Activated CD4-positive, alpha-beta memory T cell treated with anti-CD3 and anti-CD28 coated beads for 36 hours (primary cell): ENCODE measurements around the gene MFN2. TPM values are rescaled to one million over a fixed set of nuclear protein-coding genes. Genes with fewer than 3 reads are reported as not detected.

ENCODE experiments used
- CTCF ChIA-PET: fragments of 350-600 bp; sonication (Branson Sonifier 250); formaldehyde crosslinking; loops from one replicate; lab custom pipeline; 2021; ENCODE audit warnings: antibody characterized with exemption, inconsistent platforms; lab: Charles Lee
- POLR2A ChIA-PET: fragments of 350-600 bp; sonication (Branson Sonifier 250); formaldehyde crosslinking; loops from one replicate; lab custom pipeline; 2021; ENCODE audit warnings: antibody characterized with exemption; lab: Charles Lee
- DNase-seq: peaks from one replicate; pipeline ENCODE4 v3.0.0-alpha.2; 2020
- H3K27ac Mint-ChIP-seq: one replicate; pipeline ENCODE4 v1.8.0; 2021; ENCODE audit warnings: mixed read lengths
- H3K27me3 Mint-ChIP-seq: one replicate; pipeline ENCODE4 v1.8.0; 2021; ENCODE audit warnings: mixed read lengths
- H3K36me3 Mint-ChIP-seq: one replicate; pipeline ENCODE4 v1.8.0; 2021; ENCODE audit warnings: mixed read lengths
- H3K4me1 Mint-ChIP-seq: one replicate; pipeline ENCODE4 v1.8.0; 2021; ENCODE audit warnings: low read depth, mixed read lengths
- H3K4me3 Mint-ChIP-seq: one replicate; pipeline ENCODE4 v1.8.0; 2021; ENCODE audit warnings: mild to moderate bottlenecking, mixed read lengths
- H3K9me3 Mint-ChIP-seq: one replicate; pipeline ENCODE4 v1.8.0; 2021; ENCODE audit warnings: mixed read lengths
- intact Hi-C: fragments of 100-400 bp; cut with micrococcal nuclease; formaldehyde crosslinking; loops from one replicate; pipeline ENCODE4 v1.15.1; 2023
- total RNA-seq, 2 experiments: library from RNA; stranded (reverse); gene quantifications; one replicate each; pipeline ENCODE4 v1.2.3, GENCODE V29; 2021

The MFN2 gene
- total RNA-seq, 2 experiments from 2014 or later, result 52.0 to 58.1 TPM

DNA sequence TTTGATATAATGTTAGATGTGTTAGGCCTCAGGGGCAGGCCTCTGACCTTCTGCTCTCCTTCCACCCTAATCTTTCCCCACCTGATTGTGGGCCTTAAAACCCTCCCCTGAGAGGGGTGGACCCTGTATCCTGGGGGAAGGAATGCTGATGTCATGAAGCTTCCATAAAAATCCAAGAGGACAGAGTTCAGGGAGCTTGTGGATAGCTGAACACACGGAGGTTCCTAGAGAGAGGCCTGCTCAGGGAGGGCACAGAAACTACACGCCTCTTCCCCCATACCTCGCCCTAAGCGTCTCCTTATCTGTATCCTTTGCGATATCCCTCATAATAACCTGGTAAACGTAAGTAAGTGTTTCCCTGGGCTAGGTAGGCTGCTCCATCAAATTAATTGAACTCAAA is 4.3 kb downstream of the MFN2 start:
- intact Hi-C loops, result no loop called here
- ChIA-PET CTCF (no interaction called here), POLR2A (no interaction called here)
- H3K27ac Mint-ChIP-seq, result no peak overlapping the region
- peaks cover 42% of the 10 kb centered on the region for H3K4me1 Mint-ChIP-seq
- no peak overlapping the region for H3K4me3 Mint-ChIP-seq
- H3K9me3 Mint-ChIP-seq, result no peaks in the 10 kb centered on the region
- peaks cover 24% of the 10 kb centered on the region for H3K36me3 Mint-ChIP-seq
- no peak for DNase-seq
- H3K27me3 Mint-ChIP-seq, result no peaks in the 10 kb centered on the region

DNA sequence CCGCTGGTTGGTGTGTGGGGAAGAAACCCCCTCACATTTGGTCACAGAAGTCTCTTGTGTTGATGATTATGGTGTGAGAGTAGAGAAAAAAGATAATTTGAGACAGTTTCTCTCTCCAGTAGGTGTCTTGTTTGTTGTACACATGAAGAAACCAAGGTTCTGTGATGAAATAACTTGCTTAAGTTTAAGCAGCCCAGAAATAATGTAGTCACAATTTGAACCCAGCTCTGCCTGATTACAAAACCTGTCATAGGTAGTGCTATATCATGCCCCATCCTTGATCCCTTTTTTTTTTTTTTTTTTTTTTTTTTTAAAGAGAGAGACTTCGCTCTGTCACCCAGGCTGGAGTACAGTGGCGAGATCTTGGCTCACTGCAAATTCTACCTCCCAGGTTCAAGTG is 4.9 kb downstream of the MFN2 start:
- H3K27ac Mint-ChIP-seq, result no peak overlapping the region
- DNase-seq, result no peak
- H3K4me3 Mint-ChIP-seq, result no peak overlapping the region
- no peaks in the 10 kb centered on the region for H3K9me3 Mint-ChIP-seq
- POLR2A ChIA-PET, result no interaction called here
- CTCF ChIA-PET, result no interaction called here
- peaks cover 27% of the 10 kb centered on the region for H3K36me3 Mint-ChIP-seq
- peaks cover 39% of the 10 kb centered on the region for H3K4me1 Mint-ChIP-seq
- intact Hi-C loops, result no loop called here
- no peaks in the 10 kb centered on the region for H3K27me3 Mint-ChIP-seq

GRCh38 chr1:11985851-11986250 is 5.6 kb downstream of the MFN2 start:
- Mint-ChIP-seq H3K27me3 (no peaks in the 10 kb centered on the region), H3K9me3 (no peaks in the 10 kb centered on the region), H3K4me1 (peaks cover 35% of the 10 kb centered on the region), H3K4me3 (no peak overlapping the region), H3K27ac (no peak overlapping the region), H3K36me3 (peaks cover 34% of the 10 kb centered on the region)
- ChIA-PET CTCF (no interaction called here), POLR2A (no interaction called here)
- DNase-seq, result no peak
- intact Hi-C loops, result no loop called here

DNA sequence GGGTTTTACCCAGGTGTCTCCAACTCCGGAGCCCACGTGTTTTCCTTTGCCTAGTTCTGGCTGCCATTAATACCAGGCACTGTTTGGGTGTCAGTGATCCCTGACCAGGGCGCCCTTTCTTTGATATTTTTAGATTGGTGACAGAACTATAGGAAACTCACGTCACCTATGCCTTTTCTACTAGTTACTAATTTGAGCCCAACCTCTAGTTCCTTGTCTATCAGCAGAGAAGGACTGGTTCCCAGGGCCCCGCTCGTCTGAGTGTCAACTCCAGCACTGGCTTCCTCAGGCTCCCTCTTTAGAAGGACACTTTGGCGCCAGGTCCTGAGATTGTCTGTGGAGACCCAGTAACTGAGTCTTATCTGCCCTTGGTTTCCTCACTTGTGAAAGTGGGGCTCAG is 9.4 kb downstream of the MFN2 start:
- peaks cover 40% of the 10 kb centered on the region for H3K36me3 Mint-ChIP-seq
- intact Hi-C loops, result no loop called here

GRCh38 chr1:11990303-11991032 is 10.2 kb downstream of the MFN2 start:
- Mint-ChIP-seq H3K27ac (no peak overlapping the region), H3K36me3 (peaks cover 42% of the 10 kb centered on the region), H3K4me3 (no peak overlapping the region), H3K4me1 (peaks cover 3% of the 10 kb centered on the region), H3K27me3 (no peaks in the 10 kb centered on the region), H3K9me3 (no peaks in the 10 kb centered on the region)
- intact Hi-C loops, result no loop called here
- no peak for DNase-seq
- CTCF ChIA-PET, result no interaction called here
- POLR2A ChIA-PET, result no interaction called here

More for the DNA sequence above, 9.4 kb downstream of the MFN2 start:
- ChIA-PET POLR2A (no interaction called here), CTCF (no interaction called here)
- H3K27ac Mint-ChIP-seq, result no peak overlapping the region
- DNase-seq, result no peak
- no peak overlapping the region for H3K4me3 Mint-ChIP-seq
- H3K4me1 Mint-ChIP-seq, result peaks cover 6% of the 10 kb centered on the region
- H3K9me3 Mint-ChIP-seq, result no peaks in the 10 kb centered on the region
- no peaks in the 10 kb centered on the region for H3K27me3 Mint-ChIP-seq

- intact Hi-C loops, result no loop called here
- CTCF ChIA-PET, result interaction anchor here (1.1 kb wide), 1 partner anchor 10 kb away, joined by 3 read pairs; no protein-coding TSS in a partner anchor
- H3K9me3 Mint-ChIP-seq, result no peaks in the 10 kb centered on the region
- H3K27ac Mint-ChIP-seq, result no peak overlapping the region
- DNase-seq, result no peak
- no peak overlapping the region for H3K4me3 Mint-ChIP-seq
- peaks cover 48% of the 10 kb centered on the region for H3K36me3 Mint-ChIP-seq
- H3K4me1 Mint-ChIP-seq, result no peaks in the 10 kb centered on the region
- no peaks in the 10 kb centered on the region for H3K27me3 Mint-ChIP-seq
- POLR2A ChIA-PET, result interaction anchor here (0.9 kb wide), 1 partner anchor 82 kb away, joined by 3 read pairs; no protein-coding TSS in a partner anchor
Observed at GRCh38 chr1:11991969-11992676, 11.9 kb downstream of the MFN2 start.

DNA sequence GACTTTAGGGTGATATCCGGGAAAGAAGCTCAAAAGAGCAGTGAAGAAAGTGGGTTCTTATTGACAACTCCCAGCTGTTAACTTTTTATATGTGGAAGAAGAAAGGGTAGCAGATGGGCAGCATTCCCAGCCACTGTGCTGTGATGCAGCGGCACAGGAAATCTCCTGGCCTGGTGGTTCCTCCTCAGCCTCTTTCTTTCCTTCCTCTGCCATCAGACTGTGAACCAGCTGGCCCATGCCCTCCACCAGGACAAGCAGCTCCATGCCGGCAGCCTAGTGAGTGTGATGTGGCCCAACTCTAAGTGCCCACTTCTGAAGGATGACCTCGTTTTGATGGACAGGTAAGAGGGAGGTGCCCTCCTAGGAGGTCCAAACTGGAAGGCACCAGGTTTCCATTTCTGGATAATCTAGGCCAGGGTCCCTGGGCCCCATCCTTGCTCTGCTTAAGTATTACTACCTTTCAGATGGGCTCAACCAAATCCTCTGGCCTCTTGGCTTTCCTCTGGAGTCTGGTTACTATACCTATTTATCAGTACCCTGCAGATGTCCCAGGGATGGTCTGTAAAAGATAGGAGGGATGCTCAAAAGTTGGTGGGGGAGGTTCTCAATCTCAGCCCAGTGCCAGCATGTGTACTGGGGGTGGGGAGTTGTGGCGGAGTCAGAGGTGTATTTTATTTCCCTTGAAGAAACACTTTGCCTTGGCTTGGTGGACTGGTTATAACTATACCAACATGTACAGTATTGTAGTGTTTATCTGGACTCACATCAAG is 17.0 kb downstream of the MFN2 start:
- H3K27me3 Mint-ChIP-seq, result no peaks in the 10 kb centered on the region
- H3K9me3 Mint-ChIP-seq, result no peaks in the 10 kb centered on the region
- DNase-seq, result no peak
- no peaks in the 10 kb centered on the region for H3K4me1 Mint-ChIP-seq
- ChIA-PET CTCF (interaction anchor here (0.6 to 1.3 kb wide), 3 partner anchors 33 to 278 kb away, joined by 3 to 4 read pairs (median 3); no protein-coding TSS in a partner anchor), POLR2A (no interaction called here)
- peaks cover 42% of the 10 kb centered on the region for H3K36me3 Mint-ChIP-seq
- H3K27ac Mint-ChIP-seq, result no peak overlapping the region
- H3K4me3 Mint-ChIP-seq, result no peak overlapping the region
- intact Hi-C loops, result no loop called here

DNA sequence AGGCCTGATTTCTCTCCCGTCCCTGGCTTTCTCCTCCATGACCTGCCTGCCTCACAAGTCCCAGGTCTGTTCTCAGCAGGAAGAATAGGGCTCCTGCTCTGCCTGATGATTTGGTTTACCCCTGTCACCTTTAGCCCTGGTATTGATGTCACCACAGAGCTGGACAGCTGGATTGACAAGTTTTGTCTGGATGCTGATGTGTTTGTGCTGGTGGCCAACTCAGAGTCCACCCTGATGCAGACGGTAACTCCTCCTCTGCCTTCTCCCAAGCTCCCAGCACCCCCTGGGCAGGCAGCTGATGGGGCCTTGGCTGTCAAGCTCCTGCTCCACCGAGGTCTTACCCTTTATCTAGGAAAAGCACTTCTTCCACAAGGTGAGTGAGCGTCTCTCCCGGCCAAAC is 18.4 kb downstream of the MFN2 start:
- H3K36me3 Mint-ChIP-seq, result peaks cover 52% of the 10 kb centered on the region
- H3K27ac Mint-ChIP-seq, result no peak overlapping the region
- ChIA-PET CTCF (no interaction called here), POLR2A (no interaction called here)
- H3K9me3 Mint-ChIP-seq, result no peaks in the 10 kb centered on the region
- H3K27me3 Mint-ChIP-seq, result no peaks in the 10 kb centered on the region
- intact Hi-C loops, result no loop called here
- no peak overlapping the region for H3K4me3 Mint-ChIP-seq
- no peak for DNase-seq
- no peaks in the 10 kb centered on the region for H3K4me1 Mint-ChIP-seq

DNA sequence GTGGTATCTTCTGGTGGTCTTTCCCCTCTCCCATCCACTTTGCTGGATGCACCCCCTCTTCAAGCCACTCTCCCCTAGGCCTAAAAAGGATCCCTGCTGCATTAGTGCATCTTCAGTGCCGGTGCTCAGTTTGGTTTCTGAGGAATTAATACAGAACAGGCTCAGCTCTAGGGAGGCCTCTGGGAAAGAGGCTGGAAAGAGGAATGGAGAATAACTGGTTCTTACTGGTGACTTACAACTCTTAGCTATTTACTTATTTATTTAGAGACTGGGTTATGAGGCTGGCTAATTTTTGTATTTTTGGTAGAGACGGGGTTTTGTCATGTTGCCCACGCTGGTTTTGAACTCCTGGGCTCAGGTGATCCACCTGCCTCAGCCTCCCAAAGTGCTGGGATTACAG is 19.0 kb downstream of the MFN2 start:
- Mint-ChIP-seq H3K27ac (no peak overlapping the region), H3K9me3 (no peaks in the 10 kb centered on the region), H3K4me3 (no peak overlapping the region), H3K4me1 (peaks cover 1% of the 10 kb centered on the region), H3K27me3 (no peaks in the 10 kb centered on the region), H3K36me3 (peaks cover 57% of the 10 kb centered on the region)
- ChIA-PET CTCF (interaction anchor here (2.7 kb wide), 1 partner anchor 80 kb away, joined by 11 read pairs; no protein-coding TSS in a partner anchor), POLR2A (no interaction called here)
- no peak for DNase-seq
- intact Hi-C loops, result no loop called here

DNA sequence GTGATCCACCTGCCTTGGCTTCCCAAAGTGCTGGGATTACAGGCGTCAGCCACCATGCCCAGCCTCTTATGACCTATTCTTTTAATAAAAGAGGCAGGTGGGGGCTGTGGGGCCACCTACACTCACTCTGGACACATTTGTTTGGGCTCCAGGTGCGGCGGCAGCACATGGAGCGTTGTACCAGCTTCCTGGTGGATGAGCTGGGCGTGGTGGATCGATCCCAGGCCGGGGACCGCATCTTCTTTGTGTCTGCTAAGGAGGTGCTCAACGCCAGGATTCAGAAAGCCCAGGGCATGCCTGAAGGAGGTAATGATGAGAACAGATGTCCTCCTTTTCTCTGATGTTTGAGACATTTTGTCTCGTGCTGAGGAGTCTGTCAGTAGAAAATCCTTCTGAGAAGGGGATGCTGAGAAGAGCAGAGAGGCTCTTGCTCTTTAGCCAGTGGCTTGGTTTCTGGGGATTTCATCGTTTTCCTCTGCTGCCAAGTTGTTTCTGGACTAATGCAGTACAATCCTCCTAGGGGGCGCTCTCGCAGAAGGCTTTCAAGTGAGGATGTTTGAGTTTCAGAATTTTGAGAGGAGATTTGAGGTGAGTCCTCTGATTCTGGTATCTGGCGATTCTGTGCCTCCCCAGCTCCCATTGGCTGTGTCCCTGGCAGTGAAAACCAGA is 21.1 kb downstream of the MFN2 start:
- intact Hi-C loops, result loop anchor here (1.0 kb wide), 2 partner anchors 46 to 78 kb away; no protein-coding TSS in a partner anchor
- peaks cover 65% of the 10 kb centered on the region for H3K36me3 Mint-ChIP-seq
- POLR2A ChIA-PET, result interaction anchor here (1.2 kb wide), 1 partner anchor 93 kb away, joined by 3 read pairs; no protein-coding TSS in a partner anchor
- no peaks in the 10 kb centered on the region for H3K9me3 Mint-ChIP-seq
- no peak overlapping the region for H3K4me3 Mint-ChIP-seq
- CTCF ChIA-PET, result interaction anchor here (0.7 to 2.8 kb wide), 4 partner anchors 10 to 78 kb away, joined by 3 to 13 read pairs (median 8); no protein-coding TSS in a partner anchor
- H3K27ac Mint-ChIP-seq, result peak overlapping the region; percentile 60
- DNase-seq, result peak; percentile 79
- peaks cover 3% of the 10 kb centered on the region for H3K4me1 Mint-ChIP-seq
- no peaks in the 10 kb centered on the region for H3K27me3 Mint-ChIP-seq

DNA sequence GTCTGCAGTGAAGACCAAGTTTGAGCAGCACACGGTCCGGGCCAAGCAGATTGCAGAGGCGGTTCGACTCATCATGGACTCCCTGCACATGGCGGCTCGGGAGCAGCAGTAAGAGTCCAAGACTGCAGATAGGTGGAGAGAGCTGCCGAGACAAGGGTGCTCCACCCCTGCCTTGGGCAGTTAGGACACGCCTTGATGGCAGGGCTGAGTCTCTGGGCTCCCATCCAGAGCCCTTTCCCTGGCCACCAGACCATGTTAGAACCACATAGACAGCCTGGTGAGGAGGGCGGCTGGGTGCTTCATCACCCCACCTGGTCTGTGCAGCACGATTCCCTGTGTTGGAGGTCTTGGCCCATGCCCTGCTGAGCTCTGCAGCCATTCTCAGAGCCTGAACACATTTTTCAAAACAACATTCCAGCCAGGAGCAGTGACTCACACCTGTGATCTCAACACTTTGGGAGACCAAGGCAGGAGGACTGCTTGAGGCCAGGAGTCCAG is 21.8 kb downstream of the MFN2 start:
- Mint-ChIP-seq H3K27ac (peak overlapping the region; percentile 60), H3K27me3 (no peaks in the 10 kb centered on the region), H3K36me3 (peaks cover 64% of the 10 kb centered on the region), H3K4me3 (no peak overlapping the region), H3K4me1 (peaks cover 3% of the 10 kb centered on the region), H3K9me3 (no peaks in the 10 kb centered on the region)
- ChIA-PET POLR2A (interaction anchor here (1.2 kb wide), 1 partner anchor 94 kb away, joined by 3 read pairs; no protein-coding TSS in a partner anchor), CTCF (interaction anchor here (0.7 to 2.8 kb wide), 5 partner anchors 8 to 98 kb away, joined by 3 to 13 read pairs (median 4); no protein-coding TSS in a partner anchor)
- DNase-seq, result no peak
- intact Hi-C loops, result loop anchor here (1.0 kb wide), 2 partner anchors 45 to 77 kb away; no protein-coding TSS in a partner anchor
